Tibial nerve (tissue), 4 donors: Measurements from ENCODE around the gene FAM135A. TPM values are rescaled to one million over a fixed set of nuclear protein-coding genes. Genes with fewer than 3 reads are reported as not detected.

Source experiments
- DNase-seq, 2 donors: peaks; one replicate each; pipeline ENCODE4 v3.0.0-alpha.2; 2019; ENCODE audit warnings: low spot score in 2 of 2
- H3K27ac ChIP-seq, 4 donors: fragments of 200-600 bp; sonication (generic) in 3 of 4; one replicate each; pipeline ENCODE4 v1.5.1; 2017 to 2019; ENCODE audit warnings: mild to moderate bottlenecking in 1 of 4
- H3K27me3 ChIP-seq, 2 donors: fragments of 200-600 bp; sonication (generic) in 1 of 2; one replicate each; pipeline versions ENCODE4 v1.5.1 to v1.6.0; 2017 to 2019
- H3K36me3 ChIP-seq, 3 donors: fragments of 200-600 bp; sonication (generic); one replicate each; pipeline ENCODE4 v1.5.1; 2018 to 2019
- H3K4me1 ChIP-seq, 4 donors: fragments of 200-600 bp; sonication (generic) in 3 of 4; one replicate each; pipeline ENCODE4 v1.5.1; 2017 to 2019
- H3K4me3 ChIP-seq, 4 donors: fragments of 200-600 bp; sonication (generic) in 3 of 4; one replicate each; pipeline ENCODE4 v1.5.1; 2017 to 2019; ENCODE audit warnings: mild to moderate bottlenecking in 1 of 4, moderate library complexity in 1 of 4
- H3K9me3 ChIP-seq, 4 donors: fragments of 200-600 bp; sonication (generic) in 3 of 4; one replicate each; pipeline ENCODE4 v1.5.1; 2017 to 2019
- EP300 ChIP-seq, 2 donors: sonication (generic); formaldehyde crosslinking; IDR thresholded peaks; one replicate each; pipeline ENCODE4 v1.6.1; 2017; ENCODE audit warnings: antibody characterized with exemption in 2 of 2, mild to moderate bottlenecking in 1 of 2
- POLR2A ChIP-seq, 2 donors: fragments of 450-650 bp; IDR thresholded peaks; one replicate each; pipeline ENCODE4 v1.6.1; 2017; ENCODE audit warnings: antibody characterized with exemption in 2 of 2, mild to moderate bottlenecking in 2 of 2, moderate library complexity in 2 of 2
- WGBS, 2 donors: methylation state at CpG; one replicate each; pipeline ENCODE4 v1.1.5; 2018; 5-methylcytosine and 5-hydroxymethylcytosine counted together
- total RNA-seq, 4 donors: library from RNA; depleted of rRNA; stranded (reverse); fragments of >200 nt; gene quantifications; one replicate each; pipeline ENCODE4 v1.1.0, GENCODE V29; 2016
- TF ChIP-seq, protein P1 (sequence below), 5 experiments: fragments of 200-600 bp in 3 of 5; fragments of 450-650 bp in 2 of 5; sonication (generic) in 3 of 5; IDR thresholded peaks; one replicate each; pipeline ENCODE4 v1.5.1; 2016 to 2019; ENCODE audit warnings: antibody characterized with exemption in 5 of 5, mild to moderate bottlenecking in 3 of 5, moderate library complexity in 2 of 5

The FAM135A gene
- total RNA-seq, 4 donors from 2014 or later: 23.7 to 30.8 (median 27.3) TPM

DNA sequence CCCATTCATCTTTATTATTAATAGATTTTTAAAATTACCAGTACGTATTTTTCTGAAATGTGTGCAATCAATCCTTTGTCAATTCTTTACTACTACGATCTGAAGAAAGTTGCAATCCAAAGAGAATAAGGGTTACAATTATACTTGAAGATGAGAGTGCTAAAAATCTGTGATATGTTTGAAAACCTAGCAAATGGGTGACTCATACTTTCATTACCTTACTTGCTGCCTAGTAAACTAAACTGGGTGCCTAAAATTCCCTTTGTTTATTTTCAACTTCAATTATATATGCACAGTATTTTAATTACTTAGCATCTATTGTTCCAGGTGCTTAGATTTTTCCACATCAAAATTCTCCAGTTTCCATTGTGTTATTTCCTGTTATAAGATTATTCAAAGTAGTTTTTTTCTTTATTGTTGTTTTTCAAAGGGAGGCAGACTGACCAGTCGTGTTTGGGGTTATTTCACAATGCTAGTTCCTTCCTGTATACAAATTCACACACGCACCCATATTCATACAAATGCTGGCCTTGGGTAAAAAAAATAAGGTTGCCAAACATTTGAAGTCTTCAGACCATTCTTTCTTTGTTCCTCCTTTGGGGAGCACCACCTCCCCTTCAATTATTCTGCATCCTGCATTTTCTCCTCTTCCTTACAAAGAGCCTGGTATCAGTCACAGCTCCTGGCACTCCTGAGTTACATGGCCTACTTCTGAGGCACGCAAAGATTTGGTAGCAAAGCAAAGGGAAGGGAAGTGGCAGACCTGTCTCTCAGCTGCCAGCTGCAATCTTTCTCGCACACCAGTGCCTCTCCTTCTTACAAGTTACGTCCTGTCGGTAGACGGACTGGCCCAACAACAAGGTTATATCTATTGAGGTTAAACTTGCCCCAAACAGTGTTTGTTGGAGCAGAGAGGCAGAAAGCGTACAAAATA, 16.2 kb upstream of the FAM135A start:
- 69 to 70% methylated on average over 10 of the region's 10 CpGs for WGBS, 2 donors
- no peak for DNase-seq
- H3K4me1 ChIP-seq: no peaks in the 10 kb centered on the region
- H3K36me3 ChIP-seq: no peaks in the 10 kb centered on the region
- H3K27me3 ChIP-seq: no peaks in the 10 kb centered on the region
- H3K9me3 ChIP-seq: no peaks in the 10 kb centered on the region
- TF ChIP-seq, protein P1, sequence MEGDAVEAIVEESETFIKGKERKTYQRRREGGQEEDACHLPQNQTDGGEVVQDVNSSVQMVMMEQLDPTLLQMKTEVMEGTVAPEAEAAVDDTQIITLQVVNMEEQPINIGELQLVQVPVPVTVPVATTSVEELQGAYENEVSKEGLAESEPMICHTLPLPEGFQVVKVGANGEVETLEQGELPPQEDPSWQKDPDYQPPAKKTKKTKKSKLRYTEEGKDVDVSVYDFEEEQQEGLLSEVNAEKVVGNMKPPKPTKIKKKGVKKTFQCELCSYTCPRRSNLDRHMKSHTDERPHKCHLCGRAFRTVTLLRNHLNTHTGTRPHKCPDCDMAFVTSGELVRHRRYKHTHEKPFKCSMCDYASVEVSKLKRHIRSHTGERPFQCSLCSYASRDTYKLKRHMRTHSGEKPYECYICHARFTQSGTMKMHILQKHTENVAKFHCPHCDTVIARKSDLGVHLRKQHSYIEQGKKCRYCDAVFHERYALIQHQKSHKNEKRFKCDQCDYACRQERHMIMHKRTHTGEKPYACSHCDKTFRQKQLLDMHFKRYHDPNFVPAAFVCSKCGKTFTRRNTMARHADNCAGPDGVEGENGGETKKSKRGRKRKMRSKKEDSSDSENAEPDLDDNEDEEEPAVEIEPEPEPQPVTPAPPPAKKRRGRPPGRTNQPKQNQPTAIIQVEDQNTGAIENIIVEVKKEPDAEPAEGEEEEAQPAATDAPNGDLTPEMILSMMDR (IDR thresholded peaks at IDR 0.05): no peak
- no peak for TF ChIP-seq EP300 (IDR thresholded peaks at IDR 0.05)
- no peak for TF ChIP-seq POLR2A (IDR thresholded peaks at IDR 0.05)
- H3K4me3 ChIP-seq: no peak overlapping the region
- H3K27ac ChIP-seq: peak overlapping the region in 1 of 4 donors; percentile 37

DNA sequence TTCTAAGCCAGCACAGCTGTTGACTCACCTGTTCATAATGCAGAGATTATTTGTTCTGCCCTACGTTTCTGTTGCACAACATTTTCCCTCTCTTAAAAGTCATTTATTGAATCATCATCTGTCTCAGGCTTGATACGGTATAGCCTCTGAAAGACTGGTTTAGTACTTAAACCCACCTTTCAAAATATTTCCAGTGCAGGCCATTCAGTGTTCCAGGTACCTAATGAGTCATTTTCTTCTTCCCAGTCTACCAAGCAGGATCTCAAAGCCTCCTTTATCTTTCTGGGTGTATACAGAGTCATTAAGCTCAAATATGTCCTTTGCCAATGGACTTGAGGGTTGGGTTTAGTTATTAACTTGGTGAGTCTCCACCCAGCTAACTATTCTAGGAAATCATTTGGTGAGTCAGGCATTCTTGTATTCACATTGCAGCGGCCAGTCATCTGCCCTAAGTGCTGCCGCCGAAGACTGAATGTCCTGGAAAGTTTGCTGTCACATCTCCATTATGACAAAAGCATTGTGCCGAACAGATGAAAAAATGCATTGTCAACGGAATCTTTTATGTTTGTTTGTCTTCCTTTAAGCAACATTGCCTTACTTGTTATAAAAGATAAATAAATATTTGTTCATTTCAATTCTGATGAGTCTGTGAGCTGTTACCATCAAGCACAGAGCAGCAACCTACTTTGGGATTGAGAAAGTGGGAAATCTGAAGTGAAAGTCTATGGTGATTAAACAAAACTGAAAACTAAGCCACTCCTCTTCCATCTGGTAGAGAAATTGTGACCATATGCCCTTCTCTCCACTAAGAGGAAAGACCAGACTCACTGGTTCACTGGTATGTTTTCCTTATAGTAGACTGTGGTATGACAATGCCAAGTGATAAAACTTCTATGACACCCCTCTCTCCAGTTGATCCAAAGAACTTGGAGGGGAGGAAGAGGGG, 14.3 kb upstream of the FAM135A start:
- H3K9me3 ChIP-seq: no peaks in the 10 kb centered on the region
- H3K4me1 ChIP-seq: no peaks in the 10 kb centered on the region
- no peak for DNase-seq
- no peaks in the 10 kb centered on the region for H3K36me3 ChIP-seq
- peak overlapping the region in 1 of 4 donors; percentile 29 for H3K27ac ChIP-seq
- H3K4me3 ChIP-seq: no peak overlapping the region
- no peaks in the 10 kb centered on the region for H3K27me3 ChIP-seq
- TF ChIP-seq EP300 (IDR thresholded peaks at IDR 0.05): no peak
- TF ChIP-seq POLR2A (IDR thresholded peaks at IDR 0.05): no peak
- TF ChIP-seq, protein P1 (IDR thresholded peaks at IDR 0.05): no peak
- 49 to 58% methylated on average over 7 of the region's 7 CpGs for WGBS, 2 donors

DNA sequence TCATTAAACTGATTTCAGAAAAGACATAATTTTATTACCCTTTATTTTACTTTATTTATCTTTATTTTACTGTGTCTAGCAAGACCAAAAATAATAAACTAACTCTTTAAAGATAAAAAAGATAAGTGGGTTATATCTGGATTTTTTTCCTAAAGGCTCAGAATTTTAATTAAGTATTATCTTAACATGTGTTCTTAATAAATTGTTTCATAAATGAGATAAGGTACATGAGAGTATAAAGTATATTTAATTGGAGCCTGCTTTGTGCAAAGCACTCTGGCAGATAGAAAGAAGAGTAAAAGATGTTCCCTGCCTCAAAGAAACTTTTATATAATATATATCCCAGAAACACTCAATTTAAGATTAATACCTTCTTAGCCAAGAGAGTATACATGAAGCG, 8.7 kb upstream of the FAM135A start:
- DNase-seq: no peak
- H3K27ac ChIP-seq: no peak overlapping the region
- no peaks in the 10 kb centered on the region for H3K36me3 ChIP-seq
- no peaks in the 10 kb centered on the region for H3K4me1 ChIP-seq
- TF ChIP-seq, protein P1 (IDR thresholded peaks at IDR 0.05): no peak
- TF ChIP-seq POLR2A (IDR thresholded peaks at IDR 0.05) (no peak), EP300 (IDR thresholded peaks at IDR 0.05) (no peak)
- no peaks in the 10 kb centered on the region for H3K9me3 ChIP-seq
- no peaks in the 10 kb centered on the region for H3K27me3 ChIP-seq
- no peak overlapping the region for H3K4me3 ChIP-seq
- WGBS, 2 donors: 90 to 94% methylated on average over 1 of the region's 1 CpG

DNA sequence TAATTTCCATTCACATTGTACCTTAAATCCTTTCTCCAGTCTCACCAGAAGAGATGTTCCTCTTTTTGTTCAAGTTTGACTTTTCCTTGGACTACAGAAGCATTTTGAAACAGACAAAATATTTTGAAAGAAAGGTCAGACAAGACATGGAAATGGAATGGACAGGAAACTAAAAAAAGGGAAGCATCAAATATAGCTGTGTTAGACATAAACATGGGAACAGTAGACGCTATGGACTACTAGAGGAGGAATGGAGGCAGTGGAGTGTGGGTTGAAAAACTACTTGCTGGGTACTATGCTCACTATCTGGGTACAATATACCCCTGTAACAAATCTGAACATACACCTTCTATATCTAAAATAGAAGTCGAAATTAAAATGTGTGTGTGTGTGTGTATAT, 4.1 kb upstream of the FAM135A start:
- no peaks in the 10 kb centered on the region for H3K27me3 ChIP-seq
- peaks cover 0 to 10% (median 2%) of the 10 kb centered on the region in 4 donors for H3K4me1 ChIP-seq
- no peaks in the 10 kb centered on the region for H3K36me3 ChIP-seq
- H3K4me3 ChIP-seq: no peak overlapping the region
- H3K27ac ChIP-seq: no peak overlapping the region
- H3K9me3 ChIP-seq: no peaks in the 10 kb centered on the region
- DNase-seq: no peak
- TF ChIP-seq, protein P1 (IDR thresholded peaks at IDR 0.05): no peak
- peak in 1 of 2 donors; percentile 23 for TF ChIP-seq EP300 (IDR thresholded peaks at IDR 0.05)
- 73 to 76% methylated on average over 2 of the region's 2 CpGs for WGBS, 2 donors
